SK-N-SH treated with all-trans-retinoic acid at 6 μM for 48 hours (cell line): ENCODE results near the gene GNAZ.

Experiments
- ATAC-seq: fragments of 200-7000 bp; cut with Tn5 transposase; 3 replicates; pipeline ENCODE4 v1.9.1; 2020; ENCODE audit warnings: mild to moderate bottlenecking, moderate library complexity
- ARNTL ChIP-seq: fragments of 450-650 bp; formaldehyde crosslinking; IDR thresholded peaks from 2 replicates; pipeline ENCODE4 v1.5.0; 2020; ENCODE audit warnings: low read depth, mild to moderate bottlenecking, moderate library complexity, borderline replicate concordance
- BACH2 ChIP-seq: fragments of 250-450 bp; sonication (Bioruptor Pico); IDR thresholded peaks from 2 replicates; pipeline ENCODE4 v1.9.0; 2021; ENCODE audit warnings: mild to moderate bottlenecking, borderline replicate concordance
- CSDC2 ChIP-seq: fragments of 250-450 bp; sonication (Bioruptor Pico); IDR thresholded peaks from 2 replicates; pipeline ENCODE4 v1.5.0; 2020; ENCODE audit warnings: mild to moderate bottlenecking, moderate library complexity
- ESRRG ChIP-seq: fragments of 250-450 bp; sonication (Bioruptor Pico); IDR thresholded peaks from 2 replicates; pipeline ENCODE4 v1.6.1; 2021; ENCODE audit warnings: mild to moderate bottlenecking
- GLIS3 ChIP-seq: fragments of 250-450 bp; sonication (Bioruptor Pico); IDR thresholded peaks from 2 replicates; pipeline ENCODE4 v1.5.0; 2020; ENCODE audit warnings: mild to moderate bottlenecking, moderate library complexity
- ISL1 ChIP-seq: fragments of 250-450 bp; sonication (Bioruptor Pico); IDR thresholded peaks from 2 replicates; pipeline ENCODE4 v2.1.2; 2022; ENCODE audit warnings: mild to moderate bottlenecking, moderate library complexity
- POU6F1 ChIP-seq: fragments of 250-450 bp; sonication (Bioruptor Pico); IDR thresholded peaks from 2 replicates; pipeline ENCODE4 v1.8.0; 2021; ENCODE audit warnings: low read depth, mild to moderate bottlenecking, moderate library complexity, borderline replicate concordance
- PPARA ChIP-seq: fragments of 250-450 bp; sonication (Bioruptor Pico); IDR thresholded peaks from 2 replicates; pipeline ENCODE4 v1.5.0; 2020; ENCODE audit warnings: mild to moderate bottlenecking, borderline replicate concordance
- RARB ChIP-seq: fragments of 250-450 bp; sonication (Bioruptor Pico); IDR thresholded peaks from 2 replicates; pipeline ENCODE4 v1.8.0; 2021; ENCODE audit warnings: mild to moderate bottlenecking, moderate library complexity
- SNAI2 ChIP-seq: fragments of 250-450 bp; sonication (Bioruptor Pico); IDR thresholded peaks from 2 replicates; pipeline ENCODE4 v1.5.0; 2020; ENCODE audit warnings: mild to moderate bottlenecking, moderate library complexity
- TCF4 ChIP-seq: fragments of 250-450 bp; sonication (Bioruptor Pico); IDR thresholded peaks from 2 replicates; pipeline ENCODE4 v1.8.0; 2021; ENCODE audit warnings: mild to moderate bottlenecking, moderate library complexity, borderline replicate concordance
- TOX ChIP-seq: fragments of 250-450 bp; sonication (Bioruptor Pico); IDR thresholded peaks from 2 replicates; pipeline ENCODE4 v1.8.0; 2021; ENCODE audit warnings: mild to moderate bottlenecking, moderate library complexity, borderline replicate concordance
- ZC3H10 ChIP-seq: fragments of 250-450 bp; sonication (Bioruptor Pico); IDR thresholded peaks from 2 replicates; pipeline ENCODE4 v1.5.1; 2021; ENCODE audit warnings: mild to moderate bottlenecking, moderate library complexity
- ZFP3 ChIP-seq: fragments of 250-450 bp; sonication (Bioruptor Pico); IDR thresholded peaks from 2 replicates; pipeline ENCODE4 v1.5.0; 2020; ENCODE audit warnings: mild to moderate bottlenecking, moderate library complexity
- ZFP30 ChIP-seq: fragments of 450-650 bp; formaldehyde crosslinking; IDR thresholded peaks from 2 replicates; pipeline ENCODE4 v1.5.0; 2022; ENCODE audit warnings: mild to moderate bottlenecking, moderate library complexity
- ZNF565 ChIP-seq: fragments of 450-650 bp; formaldehyde crosslinking; conservative IDR thresholded peaks from 2 replicates; pipeline ENCODE4 v1.5.0; 2020; ENCODE audit warnings: low read depth, mild to moderate bottlenecking, moderate library complexity
- ZNF70 ChIP-seq: fragments of 450-650 bp; formaldehyde crosslinking; IDR thresholded peaks from 2 replicates; pipeline ENCODE4 v1.5.0; 2020; ENCODE audit warnings: mild to moderate bottlenecking, moderate library complexity
- ZNF8 ChIP-seq: fragments of 450-650 bp; formaldehyde crosslinking; IDR thresholded peaks from 2 replicates; pipeline ENCODE4 v1.5.0; 2020; ENCODE audit warnings: mild to moderate bottlenecking, moderate library complexity
- TF ChIP-seq, protein P1 (sequence below): fragments of 250-450 bp; sonication (Bioruptor Pico); IDR thresholded peaks from 2 replicates; pipeline ENCODE4 v1.5.1; 2020; ENCODE audit warnings: low read depth, mild to moderate bottlenecking, moderate library complexity
- TF ChIP-seq, protein P2 (sequence below): fragments of 250-450 bp; sonication (Bioruptor Pico); IDR thresholded peaks from 2 replicates; pipeline ENCODE4 v1.8.0; 2020; ENCODE audit warnings: mild to moderate bottlenecking, moderate library complexity, borderline replicate concordance
- TF ChIP-seq, protein P3 (sequence below): fragments of 250-450 bp; sonication (Bioruptor Pico); IDR thresholded peaks from 2 replicates; pipeline ENCODE4 v1.5.1; 2021; ENCODE audit warnings: mild to moderate bottlenecking, moderate library complexity
- TF ChIP-seq, protein P4 (sequence below): fragments of 250-450 bp; sonication (Bioruptor Pico); IDR thresholded peaks from 2 replicates; pipeline ENCODE4 v1.5.0; 2020; ENCODE audit warnings: mild to moderate bottlenecking, moderate library complexity

Gene GNAZ

GRCh38 chr22:23122992-23123803 lies 52.9 kb downstream of the GNAZ start:
- ATAC-seq: no peak

DNA sequence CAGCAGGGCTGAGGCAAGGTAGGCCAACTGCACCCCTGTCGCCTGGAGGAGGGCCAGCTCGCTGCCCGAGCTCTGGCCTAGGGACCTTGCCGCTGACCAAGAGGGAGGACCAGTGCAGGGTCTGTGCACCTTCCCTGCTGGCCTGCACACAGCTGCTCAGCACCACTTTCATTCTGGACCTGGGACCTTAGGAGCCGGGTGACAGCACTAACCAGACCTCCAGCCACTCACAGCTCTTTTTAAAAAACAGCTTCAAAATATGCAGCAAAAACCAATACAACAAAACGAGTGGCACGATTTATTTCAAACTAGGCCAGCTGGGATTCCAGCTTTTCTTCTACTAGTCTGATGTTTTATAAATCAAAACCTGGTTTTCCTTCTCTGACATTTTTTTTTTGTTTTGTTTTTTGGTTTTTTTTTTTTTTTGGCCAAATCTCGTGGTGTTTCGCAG lies 53.5 kb downstream of the GNAZ start:
- ATAC-seq: no peak
- no peak for TF ChIP-seq POU6F1 (CRISPR knock-in tag)
- TF ChIP-seq ZNF565 (CRISPR knock-in tag): no peak
- no peak for TF ChIP-seq RARB (CRISPR knock-in tag)
- TF ChIP-seq ESRRG (CRISPR knock-in tag): no peak
- no peak for TF ChIP-seq ZC3H10 (CRISPR knock-in tag)
- no peak for TF ChIP-seq PPARA
- no peak for TF ChIP-seq ZNF70 (CRISPR knock-in tag)
- no peak for TF ChIP-seq ZFP30 (CRISPR knock-in tag)
- no peak for TF ChIP-seq ZFP3 (CRISPR knock-in tag)
- no peak for TF ChIP-seq ISL1 (CRISPR knock-in tag)
- no peak for TF ChIP-seq SNAI2 (CRISPR knock-in tag)

More at GRCh38 chr22:23122992-23123803, 52.9 kb downstream of the GNAZ start:
- no peak for TF ChIP-seq ESRRG (CRISPR knock-in tag)
- no peak for TF ChIP-seq TCF4
- no peak for TF ChIP-seq ZFP3 (CRISPR knock-in tag)
- TF ChIP-seq POU6F1 (CRISPR knock-in tag): no peak
- TF ChIP-seq CSDC2 (CRISPR knock-in tag): no peak
- TF ChIP-seq ZC3H10 (CRISPR knock-in tag): no peak
- TF ChIP-seq ARNTL: no peak
- TF ChIP-seq BACH2 (CRISPR knock-in tag): no peak
- no peak for TF ChIP-seq ISL1 (CRISPR knock-in tag)
- TF ChIP-seq, protein P1, sequence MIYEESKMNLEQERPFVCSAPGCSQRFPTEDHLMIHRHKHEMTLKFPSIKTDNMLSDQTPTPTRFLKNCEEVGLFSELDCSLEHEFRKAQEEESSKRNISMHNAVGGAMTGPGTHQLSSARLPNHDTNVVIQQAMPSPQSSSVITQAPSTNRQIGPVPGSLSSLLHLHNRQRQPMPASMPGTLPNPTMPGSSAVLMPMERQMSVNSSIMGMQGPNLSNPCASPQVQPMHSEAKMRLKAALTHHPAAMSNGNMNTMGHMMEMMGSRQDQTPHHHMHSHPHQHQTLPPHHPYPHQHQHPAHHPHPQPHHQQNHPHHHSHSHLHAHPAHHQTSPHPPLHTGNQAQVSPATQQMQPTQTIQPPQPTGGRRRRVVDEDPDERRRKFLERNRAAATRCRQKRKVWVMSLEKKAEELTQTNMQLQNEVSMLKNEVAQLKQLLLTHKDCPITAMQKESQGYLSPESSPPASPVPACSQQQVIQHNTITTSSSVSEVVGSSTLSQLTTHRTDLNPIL (CRISPR knock-in tag): no peak
- no peak for TF ChIP-seq ZNF8 (CRISPR knock-in tag)
- no peak for TF ChIP-seq ZNF70 (CRISPR knock-in tag)
- TF ChIP-seq RARB (CRISPR knock-in tag): no peak
- no peak for TF ChIP-seq ZNF565 (CRISPR knock-in tag)
- TF ChIP-seq, protein P2, sequence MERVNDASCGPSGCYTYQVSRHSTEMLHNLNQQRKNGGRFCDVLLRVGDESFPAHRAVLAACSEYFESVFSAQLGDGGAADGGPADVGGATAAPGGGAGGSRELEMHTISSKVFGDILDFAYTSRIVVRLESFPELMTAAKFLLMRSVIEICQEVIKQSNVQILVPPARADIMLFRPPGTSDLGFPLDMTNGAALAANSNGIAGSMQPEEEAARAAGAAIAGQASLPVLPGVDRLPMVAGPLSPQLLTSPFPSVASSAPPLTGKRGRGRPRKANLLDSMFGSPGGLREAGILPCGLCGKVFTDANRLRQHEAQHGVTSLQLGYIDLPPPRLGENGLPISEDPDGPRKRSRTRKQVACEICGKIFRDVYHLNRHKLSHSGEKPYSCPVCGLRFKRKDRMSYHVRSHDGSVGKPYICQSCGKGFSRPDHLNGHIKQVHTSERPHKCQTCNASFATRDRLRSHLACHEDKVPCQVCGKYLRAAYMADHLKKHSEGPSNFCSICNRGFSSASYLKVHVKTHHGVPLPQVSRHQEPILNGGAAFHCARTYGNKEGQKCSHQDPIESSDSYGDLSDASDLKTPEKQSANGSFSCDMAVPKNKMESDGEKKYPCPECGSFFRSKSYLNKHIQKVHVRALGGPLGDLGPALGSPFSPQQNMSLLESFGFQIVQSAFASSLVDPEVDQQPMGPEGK (CRISPR knock-in tag): no peak
- TF ChIP-seq, protein P3, sequence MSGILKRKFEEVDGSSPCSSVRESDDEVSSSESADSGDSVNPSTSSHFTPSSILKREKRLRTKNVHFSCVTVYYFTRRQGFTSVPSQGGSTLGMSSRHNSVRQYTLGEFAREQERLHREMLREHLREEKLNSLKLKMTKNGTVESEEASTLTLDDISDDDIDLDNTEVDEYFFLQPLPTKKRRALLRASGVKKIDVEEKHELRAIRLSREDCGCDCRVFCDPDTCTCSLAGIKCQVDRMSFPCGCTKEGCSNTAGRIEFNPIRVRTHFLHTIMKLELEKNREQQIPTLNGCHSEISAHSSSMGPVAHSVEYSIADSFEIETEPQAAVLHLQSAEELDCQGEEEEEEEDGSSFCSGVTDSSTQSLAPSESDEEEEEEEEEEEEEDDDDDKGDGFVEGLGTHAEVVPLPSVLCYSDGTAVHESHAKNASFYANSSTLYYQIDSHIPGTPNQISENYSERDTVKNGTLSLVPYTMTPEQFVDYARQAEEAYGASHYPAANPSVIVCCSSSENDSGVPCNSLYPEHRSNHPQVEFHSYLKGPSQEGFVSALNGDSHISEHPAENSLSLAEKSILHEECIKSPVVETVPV: no peak
- TF ChIP-seq PPARA: no peak
- TF ChIP-seq GLIS3 (CRISPR knock-in tag): no peak
- TF ChIP-seq, protein P4, sequence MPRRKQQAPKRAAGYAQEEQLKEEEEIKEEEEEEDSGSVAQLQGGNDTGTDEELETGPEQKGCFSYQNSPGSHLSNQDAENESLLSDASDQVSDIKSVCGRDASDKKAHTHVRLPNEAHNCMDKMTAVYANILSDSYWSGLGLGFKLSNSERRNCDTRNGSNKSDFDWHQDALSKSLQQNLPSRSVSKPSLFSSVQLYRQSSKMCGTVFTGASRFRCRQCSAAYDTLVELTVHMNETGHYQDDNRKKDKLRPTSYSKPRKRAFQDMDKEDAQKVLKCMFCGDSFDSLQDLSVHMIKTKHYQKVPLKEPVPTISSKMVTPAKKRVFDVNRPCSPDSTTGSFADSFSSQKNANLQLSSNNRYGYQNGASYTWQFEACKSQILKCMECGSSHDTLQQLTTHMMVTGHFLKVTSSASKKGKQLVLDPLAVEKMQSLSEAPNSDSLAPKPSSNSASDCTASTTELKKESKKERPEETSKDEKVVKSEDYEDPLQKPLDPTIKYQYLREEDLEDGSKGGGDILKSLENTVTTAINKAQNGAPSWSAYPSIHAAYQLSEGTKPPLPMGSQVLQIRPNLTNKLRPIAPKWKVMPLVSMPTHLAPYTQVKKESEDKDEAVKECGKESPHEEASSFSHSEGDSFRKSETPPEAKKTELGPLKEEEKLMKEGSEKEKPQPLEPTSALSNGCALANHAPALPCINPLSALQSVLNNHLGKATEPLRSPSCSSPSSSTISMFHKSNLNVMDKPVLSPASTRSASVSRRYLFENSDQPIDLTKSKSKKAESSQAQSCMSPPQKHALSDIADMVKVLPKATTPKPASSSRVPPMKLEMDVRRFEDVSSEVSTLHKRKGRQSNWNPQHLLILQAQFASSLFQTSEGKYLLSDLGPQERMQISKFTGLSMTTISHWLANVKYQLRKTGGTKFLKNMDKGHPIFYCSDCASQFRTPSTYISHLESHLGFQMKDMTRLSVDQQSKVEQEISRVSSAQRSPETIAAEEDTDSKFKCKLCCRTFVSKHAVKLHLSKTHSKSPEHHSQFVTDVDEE: no peak
- no peak for TF ChIP-seq TOX (CRISPR knock-in tag)
